HG03342 (cell line): Measurements from ENCODE around the gene GOLGA8R.
"Not testable (repeated sequence)": the region's sequence is repeated elsewhere in the genome, so short reads cannot be mapped to it uniquely, and the experiment has no call there.

Source experiments
- ATAC-seq: cut with Tn5 transposase; IDR thresholded peaks from one replicate; pipeline ENCODE4 v1.9.1; 2021; ENCODE audit warnings: mild to moderate bottlenecking, moderate library complexity; ENCODE audit not compliant: unreplicated experiment

Gene GOLGA8R

DNA sequence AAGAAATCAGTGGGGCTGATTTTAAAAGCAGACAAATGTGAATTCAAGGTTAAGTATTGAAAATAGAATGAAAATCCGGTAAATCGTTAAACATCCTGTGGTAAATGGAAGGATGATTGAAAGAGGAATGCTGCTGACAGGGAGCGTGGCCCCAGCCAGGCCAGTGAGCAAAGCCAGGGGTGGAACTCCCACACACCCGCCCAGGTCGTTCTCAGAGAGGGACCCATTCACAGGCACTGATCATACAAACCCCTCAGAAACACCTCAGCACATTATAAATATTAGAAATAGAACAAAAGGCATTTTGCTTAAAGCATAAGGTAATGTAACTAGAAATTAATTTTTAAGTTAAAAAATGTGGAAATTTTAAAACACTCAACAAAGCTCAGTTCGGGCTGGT is 59.0 kb downstream of the GOLGA8R start:
- ATAC-seq: not testable (repeated sequence)
